Left cardiac atrium (tissue), 4 donors: ENCODE results near the gene FAM135A. TPM values are rescaled to one million over a fixed set of nuclear protein-coding genes. Genes with fewer than 3 reads are reported as not detected.
"Not testable (repeated sequence)": the region's sequence is repeated elsewhere in the genome, so short reads cannot be mapped to it uniquely, and the experiment has no call there.

Experiments
- ATAC-seq, 2 donors: fragments of 200-7000 bp; cut with Tn5 transposase; one replicate each; pipeline ENCODE4 v1.9.1; 2020; ENCODE audit warnings: mild to moderate bottlenecking in 2 of 2, moderate library complexity in 2 of 2
- DNase-seq: peaks from one replicate; pipeline ENCODE4 v3.0.0-alpha.2; 2020
- intact Hi-C, 2 donors: fragments of 100-400 bp; cut with DNase I; formaldehyde crosslinking; loops; one replicate each; pipeline versions ENCODE4 v1.14.1 to v1.15.1; 2022 to 2023
- total RNA-seq, 2 donors: library from RNA; stranded (reverse); fragmentation: NEBNext Ultra II Directional; extraction: Animal tissue kit (Norgen Biotek cat#: 25700); gene quantifications; one replicate each; pipeline ENCODE4 v1.2.1, GENCODE V29; 2021
- donor health status: DM: no; HTN: yes; CAD: no.
- donor health status: DM: no; HTN: yes; CAD: no; lungs with severe emphysema.
- donor health status: DM: yes; HTN: yes; CAD: no.
- donor health status: Dilated cardiomyopathy.

Gene FAM135A
- total RNA-seq, 2 donors from 2014 or later = 13.1 to 15.4 TPM

GRCh38 chr6:70520575-70520974 lies 107.3 kb downstream of the FAM135A start:
- DNase-seq = no peak
- no peak for ATAC-seq
- intact Hi-C loops = no loop called here

- intact Hi-C loops = no loop called here
- no peak for DNase-seq
- ATAC-seq = no peak
These were observed 111.5 kb downstream of the FAM135A start for GRCh38 chr6:70524721-70525286.

GRCh38 chr6:70527071-70527737 lies 113.9 kb downstream of the FAM135A start:
- no peak for ATAC-seq
- no peak for DNase-seq
- intact Hi-C loops = no loop called here

GRCh38 chr6:70530023-70530422 lies 116.7 kb downstream of the FAM135A start:
- ATAC-seq (no peak), DNase-seq (no peak)
- intact Hi-C loops = no loop called here

GRCh38 chr6:70531133-70531532 lies 117.8 kb downstream of the FAM135A start:
- ATAC-seq (no peak), DNase-seq (no peak)
- intact Hi-C loops = no loop called here

GRCh38 chr6:70537266-70537665 lies 124.0 kb downstream of the FAM135A start:
- ATAC-seq (no peak), DNase-seq (no peak)
- intact Hi-C loops = no loop called here

- ATAC-seq (no peak), DNase-seq (no peak)
- intact Hi-C loops = no loop called here
These were observed 125.1 kb downstream of the FAM135A start for GRCh38 chr6:70538376-70538775.

- no peak for DNase-seq
- peak; percentile 67 to 82 for ATAC-seq
- intact Hi-C loops = loop anchor here in 1 of 2 donors (2.0 to 5.0 kb wide), 3 partner anchors 139 to 410 kb away; partner anchors contain the start of gene B3GAT2
These were observed 134.0 kb downstream of the FAM135A start for GRCh38 chr6:70547313-70547712.

GRCh38 chr6:70547905-70548304 lies 134.6 kb downstream of the FAM135A start:
- intact Hi-C loops = loop anchor here in 1 of 2 donors (2.0 to 5.0 kb wide), 3 partner anchors 139 to 409 kb away; partner anchors contain the start of gene B3GAT2
- no peak for DNase-seq
- peak in 1 of 2 donors; percentile 44 for ATAC-seq

GRCh38 chr6:70549327-70549726 lies 136.0 kb downstream of the FAM135A start:
- intact Hi-C loops = loop anchor here in 1 of 2 donors (5.0 kb wide), 1 partner anchor 408 kb away; the partner anchor contains the start of gene B3GAT2
- ATAC-seq (no peak), DNase-seq (no peak)

- intact Hi-C loops = loop anchor here in 1 of 2 donors (5.0 kb wide), 1 partner anchor 116 kb away; the partner anchor contains the start of gene SMAP1
- DNase-seq (no peak), ATAC-seq (peak; percentile 49 to 63)
These were observed 138.3 kb downstream of the FAM135A start for GRCh38 chr6:70551566-70551965.

GRCh38 chr6:70552286-70552940 lies 139.1 kb downstream of the FAM135A start:
- DNase-seq = not testable (repeated sequence)
- intact Hi-C loops = loop anchor here in 1 of 2 donors (5.0 kb wide), 1 partner anchor 115 kb away; the partner anchor contains the start of gene SMAP1
- peak; percentile 75 to 80 for ATAC-seq

- ATAC-seq = no peak
- intact Hi-C loops = loop anchor here in 1 of 2 donors (5.0 kb wide), 1 partner anchor 114 kb away; the partner anchor contains the start of gene SMAP1
- no peak for DNase-seq
These were observed 139.7 kb downstream of the FAM135A start for GRCh38 chr6:70552974-70553373.

- DNase-seq = no peak
- intact Hi-C loops = no loop called here
- no peak for ATAC-seq
These were observed 144.7 kb downstream of the FAM135A start for GRCh38 chr6:70557998-70558397.

- not testable (repeated sequence) for ATAC-seq, DNase-seq
- intact Hi-C loops = loop anchor here in 1 of 2 donors (10.0 kb wide), 1 partner anchor 112 kb away; no protein-coding TSS in a partner anchor
These were observed 149.1 kb downstream of the FAM135A start for GRCh38 chr6:70562401-70562800.

GRCh38 chr6:70563530-70563929 lies 150.2 kb downstream of the FAM135A start:
- no peak for ATAC-seq
- intact Hi-C loops = loop anchor here in 1 of 2 donors (10.0 kb wide), 1 partner anchor 111 kb away; no protein-coding TSS in a partner anchor

GRCh38 chr6:70566751-70567382 lies 153.6 kb downstream of the FAM135A start, which contains the start of gene SDHAF4:
Gene SDHAF4, plus strand, starts transcription at chr6:70566930. Its CDS starts 11 bp downstream, at chr6:70566941.
- intact Hi-C loops = loop anchor here (5.0 to 10.0 kb wide), 2 partner anchors 108 to 120 kb away; no protein-coding TSS in a partner anchor

More at GRCh38 chr6:70563530-70563929, 150.2 kb downstream of the FAM135A start:
- no peak for DNase-seq

GRCh38 chr6:70574643-70575042 lies 161.3 kb downstream of the FAM135A start:
- DNase-seq (no peak), ATAC-seq (no peak)
- intact Hi-C loops = no loop called here

More at GRCh38 chr6:70566751-70567382, 153.6 kb downstream of the FAM135A start, which contains the start of gene SDHAF4:
- ATAC-seq (peak; percentile 100), DNase-seq (peak; percentile 95)
